HG03159 (cell line): ENCODE data around the gene MEIS1.

Experiments
- ATAC-seq: cut with Tn5 transposase; IDR thresholded peaks from one replicate; pipeline ENCODE4 v1.9.1; 2021; ENCODE audit warnings: mild to moderate bottlenecking, moderate library complexity; ENCODE audit not compliant: unreplicated experiment

Gene MEIS1

DNA sequence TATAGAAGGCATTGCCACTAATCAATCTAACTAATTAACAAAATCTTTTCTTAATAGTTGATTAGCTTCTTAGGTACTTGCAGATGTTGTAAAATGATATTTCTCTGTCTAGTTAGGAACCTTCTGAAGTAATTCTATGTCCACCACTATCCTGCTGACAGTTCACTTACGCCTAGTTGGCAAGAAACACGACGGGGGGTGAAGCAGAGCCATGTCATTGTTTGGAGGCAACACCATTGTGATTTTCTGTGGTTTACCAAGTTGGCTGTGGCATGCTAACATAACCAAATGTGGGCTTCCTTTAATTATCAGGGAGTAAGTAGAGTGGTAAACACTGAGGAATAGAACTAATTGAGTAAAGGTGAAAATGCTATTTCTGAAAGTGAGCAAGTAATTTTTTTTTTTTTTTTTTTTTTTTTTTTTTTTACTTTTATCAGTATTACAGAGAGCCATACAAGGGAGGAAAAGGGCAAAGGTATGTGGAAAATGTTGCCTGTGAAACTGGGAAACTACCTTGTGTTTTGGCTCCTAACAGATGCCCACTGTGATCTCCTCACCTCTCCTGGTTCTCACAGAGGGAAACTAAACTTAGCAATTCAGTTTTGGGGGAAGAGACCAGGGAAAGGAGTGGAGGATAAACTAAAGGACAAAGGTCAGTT, 126.8 kb downstream of the MEIS1 start:
- no peak for ATAC-seq

DNA sequence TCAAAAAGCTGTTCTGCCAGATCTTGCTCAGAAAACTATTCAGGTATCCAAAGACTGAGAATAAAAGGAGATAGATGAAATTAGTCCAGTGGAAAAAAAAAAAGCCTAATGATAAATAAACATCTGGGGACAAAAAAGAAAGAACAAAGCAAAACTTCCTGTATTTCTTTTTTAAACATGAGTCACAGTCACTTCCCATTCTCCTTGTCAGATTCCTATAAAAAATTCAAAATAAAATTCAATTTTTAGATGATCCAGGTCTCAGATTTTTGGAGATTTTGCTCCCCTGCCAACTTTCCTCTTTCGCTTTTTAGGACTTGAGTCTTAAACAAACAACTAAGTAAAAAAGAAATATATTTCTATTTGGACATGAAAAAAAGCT, 127.4 kb downstream of the MEIS1 start:
- ATAC-seq, result no peak

DNA sequence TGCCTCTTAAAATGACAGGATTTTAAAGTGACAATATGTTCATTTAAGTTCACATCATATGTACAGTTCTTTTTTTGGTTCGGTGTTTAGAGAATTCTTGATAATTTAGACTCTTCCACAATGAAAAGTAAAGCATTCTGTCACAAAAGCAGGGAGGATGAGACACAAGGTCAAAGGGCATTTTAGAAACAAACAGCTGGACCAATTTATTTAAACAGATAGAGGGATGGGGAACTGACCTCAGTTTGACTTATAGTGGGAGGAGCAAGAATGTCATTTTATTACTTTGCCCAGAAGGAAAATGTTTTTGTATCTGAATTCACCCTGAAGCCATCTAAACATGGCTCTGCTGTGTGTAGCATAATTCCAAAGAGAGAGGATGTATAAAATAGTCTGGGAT, 128.5 kb downstream of the MEIS1 start:
- no peak for ATAC-seq

DNA sequence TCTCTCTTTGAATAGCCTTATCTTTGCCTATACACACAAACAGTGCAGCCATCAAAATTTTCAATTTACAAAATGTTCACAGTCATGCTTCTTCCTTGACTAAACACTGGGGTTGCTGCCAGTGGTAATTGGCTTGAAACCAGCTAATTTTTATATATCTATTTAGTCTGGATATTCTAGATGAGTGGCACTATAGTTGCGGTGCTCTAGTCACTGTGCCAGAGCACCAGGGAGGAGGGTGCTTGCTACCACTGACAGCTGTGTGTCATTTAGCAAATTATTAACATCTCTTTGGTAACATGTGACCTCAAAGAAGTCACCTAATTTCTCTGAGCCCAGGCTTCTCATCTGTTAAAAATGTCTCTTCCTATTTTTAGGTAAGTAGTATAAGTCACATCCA, 130.4 kb downstream of the MEIS1 start:
- no peak for ATAC-seq

DNA sequence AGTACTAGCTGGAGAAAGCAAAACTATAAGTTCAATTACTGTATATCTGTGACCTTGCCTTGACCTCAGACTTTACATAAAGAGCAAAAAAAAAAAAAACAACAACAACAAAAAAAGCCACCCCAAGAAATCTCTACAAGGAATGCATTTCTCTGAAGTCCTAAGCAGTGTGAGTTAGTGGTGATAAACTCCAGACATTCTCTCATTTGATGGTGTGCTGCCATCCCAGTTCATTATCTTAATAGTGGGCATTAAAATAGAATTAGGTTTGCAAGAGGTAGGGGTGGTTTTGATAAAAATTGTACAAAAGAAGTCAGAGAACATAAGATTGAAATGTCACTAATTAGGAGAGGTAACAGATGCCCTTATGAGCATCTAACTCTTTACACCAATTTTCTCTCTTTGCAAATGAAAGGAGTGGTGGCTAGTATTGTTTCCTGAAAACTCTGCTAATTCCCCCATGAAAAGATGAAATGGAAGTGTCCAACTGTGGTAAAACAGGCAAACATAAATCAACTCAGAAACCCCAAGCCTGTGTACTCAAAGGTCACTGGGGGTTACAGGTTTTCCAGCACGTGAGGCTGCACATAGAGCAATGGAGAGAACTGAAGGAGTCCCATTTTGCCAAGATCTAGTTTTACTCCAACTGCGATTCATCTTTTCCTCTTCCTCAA, 131.9 kb downstream of the MEIS1 start:
- ATAC-seq, result no peak

DNA sequence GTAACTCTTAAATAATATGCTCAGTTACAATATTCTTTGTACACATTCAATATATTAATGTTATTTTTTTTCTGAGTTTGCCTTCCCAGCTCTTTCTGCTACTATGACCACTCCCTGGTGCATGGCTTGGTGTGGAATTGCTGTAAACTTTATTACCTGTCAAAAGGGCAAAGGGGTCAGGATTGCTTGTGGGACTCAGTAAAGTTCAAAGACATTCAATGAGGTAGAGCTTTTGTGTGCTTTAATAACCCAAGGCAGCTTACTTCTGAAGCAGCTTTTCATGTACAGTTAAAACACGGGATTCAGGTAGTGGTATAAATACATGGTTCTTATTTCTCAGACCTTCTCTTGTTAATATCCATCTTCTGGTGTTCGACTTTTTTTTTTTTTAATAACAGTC, 132.8 kb downstream of the MEIS1 start:
- no peak for ATAC-seq

DNA sequence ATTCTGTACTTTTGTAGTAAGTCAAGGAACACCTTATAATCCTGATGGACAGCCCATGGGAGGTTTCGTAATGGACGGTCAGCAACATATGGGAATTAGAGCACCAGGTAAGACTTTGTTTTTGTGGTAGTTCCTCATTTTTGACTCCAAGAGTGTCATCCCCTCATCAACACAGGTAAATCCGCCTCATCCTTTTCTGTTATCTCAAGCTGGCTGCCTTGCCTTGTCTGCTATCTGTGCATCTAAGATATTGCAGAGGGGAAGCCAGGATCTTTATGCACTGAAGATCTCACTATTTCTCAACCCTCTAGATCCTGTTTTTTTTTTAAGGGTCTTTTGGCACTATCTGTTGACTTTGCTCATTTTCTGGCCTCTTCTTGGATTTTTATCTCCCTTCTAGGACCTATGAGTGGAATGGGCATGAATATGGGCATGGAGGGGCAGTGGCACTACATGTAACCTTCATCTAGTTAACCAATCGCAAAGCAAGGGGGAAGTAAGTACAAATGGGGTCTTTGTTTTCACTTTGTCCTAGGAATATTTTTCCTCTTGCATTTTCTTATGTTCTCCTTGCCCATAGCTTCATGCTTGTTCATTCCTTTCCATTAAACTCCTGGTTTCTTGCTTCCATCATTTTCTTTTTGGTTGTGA, 133.8 kb downstream of the MEIS1 start:
- ATAC-seq, result no peak

DNA sequence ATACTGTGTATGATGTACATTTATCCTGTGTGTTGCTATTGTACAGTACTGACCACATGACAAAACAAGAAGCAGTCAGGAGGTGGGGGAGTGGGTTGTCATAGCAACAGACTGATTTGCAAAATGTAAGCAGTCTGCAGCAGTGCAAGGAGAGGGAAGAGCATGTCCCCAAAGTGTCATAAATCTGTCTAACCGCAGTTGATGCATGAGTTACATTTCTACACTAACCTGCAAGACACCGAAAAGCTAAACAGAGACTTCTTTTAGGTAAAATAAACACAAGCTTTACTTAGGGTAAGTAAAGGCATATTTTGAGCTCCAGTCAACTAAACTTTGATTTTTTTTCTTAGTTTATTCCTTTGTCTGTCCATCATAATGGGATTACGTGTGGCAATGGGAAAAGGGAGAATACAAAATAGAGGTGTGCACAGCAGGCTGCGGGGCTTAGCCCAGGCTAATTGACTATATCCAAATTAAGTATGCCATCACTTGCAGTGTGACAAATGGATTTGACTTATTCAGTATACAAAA, 134.5 kb downstream of the MEIS1 start:
- no peak for ATAC-seq

DNA sequence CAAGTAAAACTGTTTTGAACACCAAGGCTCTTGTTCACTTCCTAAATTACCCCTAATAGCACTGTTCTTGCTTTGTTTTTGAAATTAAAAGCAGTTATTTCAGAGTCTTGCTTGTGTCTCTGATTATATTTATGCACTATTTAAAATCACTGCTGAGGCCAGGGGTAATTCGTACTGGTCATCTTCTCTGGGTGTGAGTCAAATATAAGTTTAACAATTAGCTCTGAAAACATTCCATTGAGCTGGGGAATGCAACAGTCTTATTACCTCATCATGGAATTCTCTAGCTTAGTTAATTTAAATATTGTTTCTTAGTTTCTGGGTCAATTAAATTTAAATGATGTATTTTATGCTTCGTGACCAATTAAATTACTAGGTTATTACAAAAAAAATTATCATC, 135.0 kb downstream of the MEIS1 start:
- ATAC-seq, result no peak

DNA sequence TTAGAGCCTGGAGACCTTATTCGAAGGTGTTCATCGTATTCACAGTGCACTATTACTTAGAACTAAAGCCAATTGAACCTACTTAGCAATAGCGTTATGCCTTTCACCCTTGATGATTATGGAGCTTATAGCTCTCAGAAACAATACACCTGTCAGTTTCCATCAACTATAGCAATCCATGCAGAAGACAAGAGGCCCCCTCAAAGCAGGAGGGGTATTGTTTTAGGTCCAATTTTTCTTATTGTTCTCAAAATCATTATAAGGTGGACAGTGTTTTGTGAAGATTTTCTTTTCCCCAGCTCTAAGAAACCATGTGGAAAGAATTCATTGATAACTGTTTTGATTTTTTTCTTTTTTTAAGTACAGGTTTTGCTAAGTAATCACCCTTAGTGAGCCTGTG, 135.5 kb downstream of the MEIS1 start:
- no peak for ATAC-seq

DNA sequence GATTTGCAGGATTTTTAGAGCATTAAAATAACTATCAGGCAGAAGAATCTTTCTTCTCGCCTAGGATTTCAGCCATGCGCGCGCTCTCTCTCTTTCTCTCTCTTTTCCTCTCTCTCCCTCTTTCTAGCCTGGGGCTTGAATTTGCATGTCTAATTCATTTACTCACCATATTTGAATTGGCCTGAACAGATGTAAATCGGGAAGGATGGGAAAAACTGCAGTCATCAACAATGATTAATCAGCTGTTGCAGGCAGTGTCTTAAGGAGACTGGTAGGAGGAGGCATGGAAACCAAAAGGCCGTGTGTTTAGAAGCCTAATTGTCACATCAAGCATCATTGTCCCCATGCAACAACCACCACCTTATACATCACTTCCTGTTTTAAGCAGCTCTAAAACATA, 137.0 kb downstream of the MEIS1 start:
- no peak for ATAC-seq

DNA sequence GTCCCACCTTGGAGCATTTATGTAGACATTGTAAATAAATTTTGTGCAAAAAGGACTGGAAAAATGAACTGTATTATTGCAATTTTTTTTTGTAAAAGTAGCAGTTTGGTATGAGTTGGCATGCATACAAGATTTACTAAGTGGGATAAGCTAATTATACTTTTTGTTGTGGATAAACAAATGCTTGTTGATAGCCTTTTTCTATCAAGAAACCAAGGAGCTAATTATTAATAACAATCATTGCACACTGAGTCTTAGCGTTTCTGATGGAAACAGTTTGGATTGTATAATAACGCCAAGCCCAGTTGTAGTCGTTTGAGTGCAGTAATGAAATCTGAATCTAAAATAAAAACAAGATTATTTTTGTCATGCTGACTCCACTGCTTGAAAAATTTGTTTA, 137.5 kb downstream of the MEIS1 start:
- no peak for ATAC-seq

DNA sequence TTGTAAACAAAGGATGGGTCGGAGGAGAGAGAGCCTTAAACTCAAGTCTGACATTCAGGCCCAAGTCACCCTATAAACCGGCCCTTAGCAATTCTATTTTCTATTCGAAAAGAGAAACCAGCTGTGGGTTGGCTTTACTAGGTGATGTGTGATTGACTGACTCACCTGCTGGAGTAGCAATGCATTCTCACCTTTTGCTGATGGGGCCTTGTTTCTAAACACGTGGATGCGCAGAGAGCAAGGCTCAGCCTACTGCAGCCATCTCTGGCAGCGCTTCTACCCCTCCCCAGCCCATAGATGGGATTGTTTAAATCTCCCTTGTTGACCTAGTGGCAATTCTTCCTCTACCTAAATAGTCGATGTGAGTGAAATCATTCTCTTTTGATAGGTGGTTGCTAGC, 138.5 kb downstream of the MEIS1 start:
- no peak for ATAC-seq

DNA sequence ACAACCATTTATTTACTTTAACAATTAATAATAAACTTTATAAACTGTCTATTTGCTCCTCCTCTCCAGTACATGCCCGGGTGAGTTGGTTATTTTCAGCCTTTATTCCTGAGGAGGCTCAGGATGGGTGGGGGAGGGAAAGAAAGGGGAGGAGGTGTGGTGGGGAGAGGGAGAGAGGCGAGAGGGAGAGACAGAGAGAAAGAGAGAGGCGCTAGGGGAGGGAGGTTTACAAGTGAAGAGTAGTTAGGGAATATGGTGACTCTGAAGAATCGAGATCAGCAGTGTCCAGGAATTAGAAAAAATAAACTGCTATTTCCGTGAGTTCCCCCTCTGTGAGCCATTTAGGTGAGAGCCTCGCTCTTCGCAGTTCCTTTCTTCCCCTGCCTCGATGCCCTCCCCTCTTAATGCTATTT, 138.9 kb downstream of the MEIS1 start:
- no peak for ATAC-seq

DNA sequence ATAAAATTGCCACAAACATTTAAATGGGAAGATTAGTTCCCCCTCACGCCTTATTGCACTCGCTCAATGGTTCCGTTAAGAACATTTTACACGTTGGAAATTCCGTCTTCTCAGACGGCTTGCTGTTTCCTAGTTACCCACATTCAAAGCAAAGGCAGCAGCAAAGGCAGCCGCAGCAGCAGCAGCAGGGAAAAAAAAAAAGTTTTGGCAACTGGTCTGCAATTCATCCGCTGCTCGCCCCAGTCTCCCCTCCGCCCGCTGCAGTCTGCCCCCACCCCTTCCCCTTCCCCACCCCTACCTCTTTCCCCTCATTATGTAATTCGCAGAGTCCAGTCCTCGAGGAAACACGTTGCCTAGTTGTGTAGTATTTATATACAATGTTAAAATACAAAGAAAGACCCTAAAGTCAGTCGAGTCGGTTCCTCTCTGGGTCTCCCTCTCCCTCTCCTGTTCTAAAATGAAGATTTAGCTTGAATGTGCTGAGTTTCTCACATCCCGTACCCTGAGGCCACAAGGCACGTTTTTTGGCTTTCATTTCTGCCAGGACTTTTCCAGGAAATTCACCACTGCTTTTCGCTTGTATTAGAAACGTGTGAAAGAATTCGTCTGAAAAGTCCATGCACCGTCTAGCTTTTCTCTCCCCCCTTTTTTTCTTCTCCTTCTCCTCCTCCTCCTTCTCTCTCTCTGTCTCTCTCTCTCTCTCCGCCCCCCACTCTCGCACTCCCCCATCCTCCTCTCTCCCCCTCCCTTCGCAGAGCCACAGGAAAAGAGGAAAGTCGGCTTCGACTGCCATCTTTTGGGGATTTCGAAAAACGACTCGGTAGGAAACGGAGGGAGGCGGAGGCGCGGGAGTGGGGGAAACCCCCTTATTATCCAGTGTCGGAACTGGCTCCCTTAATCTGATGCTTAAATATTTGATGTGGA, 140.0 kb downstream of the MEIS1 start:
- no peak for ATAC-seq

DNA sequence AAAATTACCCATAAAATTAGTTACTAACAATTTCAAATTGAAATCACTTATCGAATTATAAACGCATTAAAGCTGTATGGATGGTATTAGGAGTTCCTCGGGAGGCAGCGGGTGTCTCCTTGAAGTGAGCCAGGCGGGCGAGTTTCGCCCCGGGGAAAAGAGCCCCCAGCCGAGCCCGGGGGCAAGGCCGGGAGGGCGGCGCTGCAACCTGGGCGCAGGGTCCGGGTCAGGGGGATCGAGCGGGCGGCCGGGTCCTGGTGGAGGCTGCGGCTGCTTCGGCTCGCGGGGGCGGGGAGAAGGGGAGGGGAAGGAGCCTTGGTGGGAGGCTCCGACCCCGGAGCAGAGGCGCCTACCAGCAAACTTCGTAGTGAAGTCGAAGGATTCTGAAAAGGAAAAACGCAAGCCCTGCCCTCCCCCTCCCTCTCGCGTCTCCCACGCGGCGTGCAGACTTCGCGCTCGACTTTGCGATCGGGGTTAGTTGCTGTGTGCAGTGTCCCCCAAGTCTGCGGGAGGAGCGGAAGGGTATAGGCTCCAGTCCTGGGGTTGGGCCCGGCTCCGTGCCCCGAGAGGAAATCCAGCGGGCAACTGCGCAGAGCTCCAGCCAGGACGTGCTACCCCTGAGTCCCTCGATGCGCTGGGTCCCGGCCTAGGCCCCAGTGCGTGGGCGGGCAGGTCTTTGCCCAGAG, 140.8 kb downstream of the MEIS1 start:
- no peak for ATAC-seq

DNA sequence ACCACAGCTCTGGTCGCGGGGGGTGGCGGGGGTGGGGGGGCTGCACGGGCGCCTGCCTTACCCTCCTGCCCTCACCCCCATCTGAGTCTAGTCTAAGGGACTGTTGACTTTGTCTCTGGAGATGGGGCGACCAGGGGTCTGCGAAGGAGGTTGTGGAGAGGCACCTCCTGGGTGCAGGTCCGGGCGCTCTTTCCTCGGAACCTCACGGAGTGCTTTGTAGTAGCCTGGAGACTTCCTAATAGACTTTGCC, 141.3 kb downstream of the MEIS1 start:
- ATAC-seq, result no peak

DNA sequence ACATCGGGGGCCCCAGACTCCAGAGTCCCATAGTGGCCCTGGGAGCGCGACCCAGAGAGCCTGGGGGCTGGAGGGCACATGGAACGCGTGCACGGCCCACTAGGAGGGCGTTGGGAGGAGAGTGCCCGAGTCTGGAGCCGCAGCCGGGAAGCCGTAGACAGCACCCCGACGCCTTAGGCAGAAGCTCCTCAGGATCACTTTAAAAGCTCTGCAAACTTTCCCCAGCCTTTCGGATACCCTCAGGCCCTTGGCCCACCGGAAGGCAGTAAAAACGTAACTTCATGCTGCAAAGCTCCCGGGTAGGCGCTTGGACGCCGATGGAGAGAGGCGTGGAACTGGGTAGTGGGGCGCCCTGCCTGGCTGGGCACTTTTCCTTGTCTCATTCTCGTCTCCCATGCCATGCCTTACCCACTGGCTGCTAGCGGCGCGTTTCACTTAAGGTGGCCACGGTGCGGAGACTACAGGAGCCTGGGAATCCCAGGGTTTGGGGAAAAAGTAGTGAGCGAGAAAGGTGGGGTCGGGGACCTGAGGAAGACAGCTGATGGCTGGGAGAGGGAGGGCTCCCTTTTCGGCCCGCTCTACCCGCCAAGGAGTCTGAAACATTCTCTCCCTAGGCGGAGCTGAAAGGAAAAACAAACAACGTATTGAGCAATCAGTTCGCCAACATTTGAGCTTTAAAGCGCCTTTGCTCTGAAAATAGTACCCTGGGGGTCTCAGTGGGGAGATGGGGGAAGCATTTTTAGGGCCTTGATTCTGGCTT, 141.8 kb downstream of the MEIS1 start:
- ATAC-seq, result no peak

DNA sequence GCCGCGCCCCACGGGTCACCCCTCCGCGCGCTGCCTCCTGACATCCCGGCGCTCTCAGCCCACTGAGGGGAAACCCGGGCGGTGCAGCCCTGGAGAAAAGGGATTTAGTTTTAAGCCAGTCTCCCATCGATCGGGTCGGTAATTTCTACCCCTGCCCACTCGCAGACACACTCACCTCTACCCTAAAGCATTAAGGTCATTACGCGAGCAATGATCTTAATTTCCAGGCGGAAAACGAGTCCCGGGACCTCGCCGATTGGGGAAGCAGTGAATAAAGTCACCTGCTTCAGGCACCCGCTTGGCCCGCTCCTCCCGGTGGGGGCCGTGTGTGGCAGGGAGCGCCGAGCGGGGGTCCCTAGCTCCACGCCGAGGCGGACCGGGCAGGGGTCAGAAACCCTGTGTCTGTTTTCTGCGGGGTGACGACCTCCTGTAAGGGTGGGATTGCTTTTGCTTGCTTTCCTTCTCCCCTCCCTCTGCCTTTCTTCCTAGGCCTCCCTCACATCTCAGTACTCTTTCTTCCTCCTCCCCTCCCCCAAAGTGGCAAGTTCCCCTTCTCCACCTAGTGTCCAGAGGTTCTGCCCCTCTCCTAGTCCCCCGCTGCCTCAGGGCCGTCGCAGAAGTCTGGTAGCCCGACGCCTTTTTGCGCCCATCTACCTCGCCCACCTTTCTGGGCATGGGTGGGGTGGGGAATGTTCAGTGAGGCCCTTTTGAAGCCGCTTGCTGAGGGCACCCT, 142.6 kb downstream of the MEIS1 start:
- no peak for ATAC-seq
